LNCAP (cell line): ENCODE data around the gene NRAS.
A peak's percentile ranks its signal among the peaks of the same experiment; 100 is the strongest.

ENCODE experiments used
- TF ChIP-seq, protein P1 (sequence below): fragments of 450-650 bp; IDR thresholded peaks from 2 replicates; pipeline ENCODE4 v1.5.1; 2017; ENCODE audit warnings: mild to moderate bottlenecking

NRAS gene

DNA sequence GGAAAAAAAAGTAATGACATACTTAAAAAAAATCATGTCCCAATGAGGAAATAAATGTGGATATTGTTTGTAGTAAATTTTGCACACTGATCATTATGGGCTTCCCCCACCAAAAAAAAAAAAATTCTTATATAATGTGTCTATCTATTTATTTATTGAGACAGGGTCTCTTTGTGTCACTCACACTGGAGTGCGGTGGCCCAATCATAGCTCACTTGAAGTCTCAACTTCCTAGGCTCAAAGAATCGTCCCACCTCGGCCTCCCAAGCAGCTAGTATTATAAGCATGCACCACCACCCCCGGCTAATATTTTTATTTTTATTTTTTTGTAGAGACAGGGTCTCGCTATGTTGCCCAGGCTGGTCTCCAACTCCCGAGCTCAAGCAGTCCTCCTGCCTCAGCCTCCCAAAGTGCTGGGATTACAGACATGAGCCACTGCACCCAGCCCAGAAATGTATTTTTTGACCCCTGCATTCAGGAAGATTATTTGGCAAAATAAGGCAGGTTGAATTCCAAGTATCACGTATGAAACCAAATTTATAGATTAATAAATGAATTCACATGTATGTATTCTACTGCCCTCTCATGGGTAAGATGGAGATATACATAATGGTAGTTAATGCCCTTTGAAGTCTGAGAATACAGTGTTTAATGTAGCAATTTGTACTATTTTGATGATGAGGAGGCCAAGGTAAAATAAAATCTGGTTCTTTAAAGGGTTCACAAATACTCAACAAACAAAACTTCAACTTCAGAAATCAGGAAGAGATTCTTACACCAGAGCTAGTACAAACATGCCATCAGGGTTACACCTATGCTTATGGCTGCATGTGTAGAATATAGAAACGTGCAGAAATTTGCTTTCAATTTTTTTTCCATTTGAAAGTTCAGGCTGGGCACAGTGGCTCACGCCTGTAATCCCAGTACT is 45.3 kb downstream of the NRAS start:
- TF ChIP-seq, protein P1, sequence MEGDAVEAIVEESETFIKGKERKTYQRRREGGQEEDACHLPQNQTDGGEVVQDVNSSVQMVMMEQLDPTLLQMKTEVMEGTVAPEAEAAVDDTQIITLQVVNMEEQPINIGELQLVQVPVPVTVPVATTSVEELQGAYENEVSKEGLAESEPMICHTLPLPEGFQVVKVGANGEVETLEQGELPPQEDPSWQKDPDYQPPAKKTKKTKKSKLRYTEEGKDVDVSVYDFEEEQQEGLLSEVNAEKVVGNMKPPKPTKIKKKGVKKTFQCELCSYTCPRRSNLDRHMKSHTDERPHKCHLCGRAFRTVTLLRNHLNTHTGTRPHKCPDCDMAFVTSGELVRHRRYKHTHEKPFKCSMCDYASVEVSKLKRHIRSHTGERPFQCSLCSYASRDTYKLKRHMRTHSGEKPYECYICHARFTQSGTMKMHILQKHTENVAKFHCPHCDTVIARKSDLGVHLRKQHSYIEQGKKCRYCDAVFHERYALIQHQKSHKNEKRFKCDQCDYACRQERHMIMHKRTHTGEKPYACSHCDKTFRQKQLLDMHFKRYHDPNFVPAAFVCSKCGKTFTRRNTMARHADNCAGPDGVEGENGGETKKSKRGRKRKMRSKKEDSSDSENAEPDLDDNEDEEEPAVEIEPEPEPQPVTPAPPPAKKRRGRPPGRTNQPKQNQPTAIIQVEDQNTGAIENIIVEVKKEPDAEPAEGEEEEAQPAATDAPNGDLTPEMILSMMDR = peak; percentile 58

DNA sequence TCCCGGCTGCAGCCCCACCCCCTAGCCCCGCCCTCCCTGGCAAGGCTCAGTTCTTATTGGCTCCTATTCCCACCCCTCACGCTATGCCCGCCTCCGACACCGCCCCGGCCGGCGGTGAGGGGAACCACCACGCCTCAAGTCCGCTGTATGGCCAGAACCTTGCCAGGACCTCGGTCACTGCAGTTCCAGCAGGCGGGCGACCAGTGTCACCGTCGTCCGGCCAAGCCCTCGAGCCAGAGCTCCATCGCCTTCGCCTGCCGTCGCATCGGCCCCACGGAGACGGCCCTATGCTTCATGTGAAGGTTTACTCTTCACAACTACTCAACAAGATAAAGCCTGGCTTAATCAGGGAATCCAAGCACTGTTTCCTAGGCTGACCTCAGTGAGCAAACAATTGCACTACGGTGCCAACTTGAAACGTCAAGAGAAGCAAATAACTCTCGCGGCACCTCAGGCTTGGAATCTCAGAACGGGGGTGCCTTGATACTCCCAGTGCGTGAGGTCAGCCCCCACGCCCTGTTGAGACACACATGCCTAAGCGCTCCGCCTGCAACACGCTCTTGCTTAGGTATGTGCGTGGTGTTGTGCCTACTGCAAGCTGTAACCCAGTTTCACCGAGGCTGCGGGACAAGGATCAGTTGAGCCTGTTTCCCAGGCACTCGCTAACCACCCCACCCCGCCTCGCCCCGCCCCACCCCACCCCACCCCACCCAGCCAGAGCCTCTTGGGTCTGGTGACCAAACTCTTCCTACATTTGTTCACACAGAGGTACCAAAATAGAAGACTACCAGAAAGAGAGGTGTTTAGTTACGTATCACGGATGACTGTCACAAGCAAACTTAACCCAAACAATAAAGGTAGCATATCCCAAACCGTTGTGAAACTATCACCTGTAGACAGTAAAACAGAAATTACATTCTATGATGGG is 46.2 kb downstream of the NRAS start:
- TF ChIP-seq, protein P1 = no peak

DNA sequence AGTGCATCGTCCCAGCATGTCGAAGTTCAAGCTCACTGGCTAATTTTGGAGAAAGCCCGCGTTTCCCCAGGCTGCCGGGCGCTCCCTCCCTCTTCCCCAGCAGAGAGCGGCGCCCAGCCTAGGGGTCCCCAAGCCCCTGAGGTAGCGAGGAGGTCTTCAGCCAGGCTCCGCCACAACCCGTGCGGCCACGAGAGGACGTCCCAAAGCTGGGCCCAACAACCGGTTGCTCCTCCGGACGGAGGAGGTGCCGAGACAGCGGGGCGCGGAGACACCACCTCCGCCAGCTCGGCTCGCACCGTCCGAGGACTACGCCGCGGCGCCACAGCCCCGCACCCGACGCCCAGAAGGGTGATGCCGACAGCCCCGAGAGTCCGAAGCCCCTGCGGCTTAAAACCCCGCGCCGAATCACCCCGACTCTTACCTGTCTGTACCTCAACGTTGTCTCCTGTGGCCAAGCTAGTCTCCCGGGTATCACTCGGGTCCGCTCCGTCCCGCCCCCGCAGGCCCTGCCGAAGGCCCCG is 46.9 kb downstream of the NRAS start, which contains the start of gene DENND2C:
TSS of gene DENND2C (minus strand) at position 488 of the 521 bp plus-strand sequence. CDS start 44,065 bp downstream, outside the sequence.
- TF ChIP-seq, protein P1 = peak; percentile 35; the same call in 1 of the 2 replicates

DNA sequence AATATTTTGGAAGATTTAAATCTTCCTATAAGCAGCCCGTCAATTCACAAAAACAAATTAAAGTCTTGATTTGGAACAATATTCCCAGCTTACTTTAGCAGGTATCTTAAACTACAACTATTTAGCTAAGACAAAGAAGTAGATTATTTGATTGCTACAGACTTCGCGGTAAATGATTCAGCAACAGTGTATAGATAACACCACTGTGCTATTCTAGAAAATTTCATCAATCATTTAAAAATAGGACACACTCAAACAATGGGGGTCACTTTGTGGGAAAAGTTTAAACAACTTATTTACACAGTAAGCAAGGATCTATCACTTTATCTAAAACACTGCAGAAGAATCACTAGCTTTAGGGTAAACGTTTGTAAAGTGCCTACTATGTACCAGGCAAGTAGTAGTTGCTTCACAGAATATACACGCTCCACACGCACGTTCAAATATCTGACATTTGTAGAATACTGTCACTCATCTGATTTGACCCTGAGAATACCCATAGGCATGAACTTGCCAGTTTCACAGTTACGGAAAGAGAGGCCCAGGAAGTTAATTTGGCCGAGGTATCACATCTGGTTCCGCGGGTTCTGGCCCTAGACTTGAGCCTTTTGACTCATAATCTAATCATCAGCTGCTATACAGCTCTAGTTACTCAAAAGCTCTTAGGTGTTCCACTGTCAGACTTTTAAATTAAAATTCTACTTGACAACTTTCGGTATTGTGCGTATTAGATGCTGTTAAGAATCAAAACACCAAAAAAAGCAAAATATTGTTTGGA is 47.6 kb downstream of the NRAS start:
- TF ChIP-seq, protein P1 = no peak

DNA sequence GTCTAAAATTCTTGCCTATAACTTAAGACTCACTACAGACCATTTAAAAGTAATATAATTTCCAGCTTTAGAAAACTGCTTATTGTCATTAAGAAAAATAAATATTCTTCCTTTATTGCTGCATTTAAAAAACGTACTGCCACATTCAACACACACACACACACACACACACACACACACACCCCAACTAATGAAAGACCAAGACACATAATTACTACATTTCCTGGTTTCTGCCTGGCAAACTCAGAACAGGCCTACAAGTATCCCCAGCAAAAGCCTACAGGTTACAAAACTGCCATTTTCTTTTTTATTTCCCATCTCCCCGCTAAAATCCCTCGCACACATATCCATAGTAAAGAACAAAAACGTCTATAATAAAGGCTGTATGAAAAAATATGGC is 48.2 kb downstream of the NRAS start:
- TF ChIP-seq, protein P1 = no peak

DNA sequence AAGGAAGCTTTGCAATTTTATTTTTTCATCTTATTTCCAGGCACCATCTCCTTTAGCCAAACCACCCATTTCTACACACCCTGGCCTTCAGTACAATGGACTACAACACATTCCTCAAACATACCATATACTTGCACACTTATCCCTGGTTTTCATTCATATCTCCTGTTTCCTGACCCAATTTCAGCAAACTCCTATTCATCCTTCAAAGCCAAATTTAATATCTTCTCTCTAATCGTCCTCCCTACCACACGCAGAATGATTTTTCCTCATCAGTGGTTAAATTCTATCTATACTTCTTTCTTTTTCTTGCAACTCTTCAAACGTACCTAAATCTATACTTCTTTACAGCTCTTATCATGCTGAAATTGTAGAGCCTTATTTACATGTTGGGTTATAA is 49.6 kb downstream of the NRAS start:
- TF ChIP-seq, protein P1 = no peak
